ENCODE data around the gene MED6.

Gene MED6

GRCh38 chr14:70624972-70625371 is 24.5 kb upstream of the MED6 start:
- Histone ChIP-seq H3K27me3 (ENCODE audit: low read depth) (peaks cover 11% of the 10 kb centered on the region; the same call in 1 of the 2 replicates), H3K4me1 (no peaks in the 10 kb centered on the region), H3K4me3 (no peak overlapping the region), H3K9me3 (peaks cover 3% of the 10 kb centered on the region; the same call in 1 of the 2 replicates), H3K36me3 (replicated peaks) (no peaks in the 10 kb centered on the region)
- DNase-seq (ENCODE audit: low spot score in 2 of 2), result no peak
- in situ Hi-C loops (cut with MboI; ENCODE audit: low sequenced_read_pairs), result no loop called here

- Histone ChIP-seq H3K9me3 (peaks cover under 1% of the 10 kb centered on the region; the same call in 1 of the 2 replicates), H3K4me1 (peaks cover 11% of the 10 kb centered on the region), H3K4me3 (no peak overlapping the region), H3K36me3 (replicated peaks) (no peaks in the 10 kb centered on the region), H3K27me3 (ENCODE audit: low read depth) (peaks cover 15% of the 10 kb centered on the region)
- peak; percentile 13 to 54 for DNase-seq (ENCODE audit: low spot score in 2 of 2)
- in situ Hi-C loops (cut with MboI; ENCODE audit: low sequenced_read_pairs), result no loop called here
Measured at GRCh38 chr14:70622111-70622712, 21.8 kb upstream of the MED6 start.

- in situ Hi-C loops (cut with MboI; ENCODE audit: low sequenced_read_pairs), result no loop called here
- H3K27me3 ChIP-seq (ENCODE audit: low read depth), result peaks cover 19% of the 10 kb centered on the region
- H3K4me3 ChIP-seq, result no peak overlapping the region
Measured at GRCh38 chr14:70619708-70620107, 19.3 kb upstream of the MED6 start.

GRCh38 chr14:70618314-70618713 is 17.9 kb upstream of the MED6 start:
- in situ Hi-C loops (cut with MboI; ENCODE audit: low sequenced_read_pairs), result no loop called here
- Histone ChIP-seq H3K9me3 (no peaks in the 10 kb centered on the region), H3K27me3 (ENCODE audit: low read depth) (peaks cover 23% of the 10 kb centered on the region), H3K36me3 (replicated peaks) (no peaks in the 10 kb centered on the region), H3K4me3 (no peak overlapping the region), H3K4me1 (peaks cover 11% of the 10 kb centered on the region)
- no peak for DNase-seq (ENCODE audit: low spot score in 2 of 2)

More at GRCh38 chr14:70619708-70620107, 19.3 kb upstream of the MED6 start:
- DNase-seq (ENCODE audit: low spot score in 2 of 2), result no peak
- Histone ChIP-seq H3K36me3 (replicated peaks) (no peaks in the 10 kb centered on the region), H3K4me1 (peaks cover 11% of the 10 kb centered on the region), H3K9me3 (no peaks in the 10 kb centered on the region)

- Histone ChIP-seq H3K4me3 (no peak overlapping the region), H3K4me1 (peaks cover 11% of the 10 kb centered on the region), H3K36me3 (replicated peaks) (no peaks in the 10 kb centered on the region), H3K27me3 (ENCODE audit: low read depth) (peaks cover 17% of the 10 kb centered on the region), H3K9me3 (no peaks in the 10 kb centered on the region)
- in situ Hi-C loops (cut with MboI; ENCODE audit: low sequenced_read_pairs), result no loop called here
- no peak for DNase-seq (ENCODE audit: low spot score in 2 of 2)
Measured at GRCh38 chr14:70616646-70617045, 16.2 kb upstream of the MED6 start.

- H3K9me3 ChIP-seq, result no peaks in the 10 kb centered on the region
- in situ Hi-C loops (cut with MboI; ENCODE audit: low sequenced_read_pairs), result no loop called here
- no peaks in the 10 kb centered on the region for H3K4me1 ChIP-seq
- no peak for DNase-seq (ENCODE audit: low spot score in 2 of 2)
- H3K4me3 ChIP-seq, result no peak overlapping the region
- no peaks in the 10 kb centered on the region for H3K36me3 ChIP-seq (replicated peaks)
- H3K27me3 ChIP-seq (ENCODE audit: low read depth), result peaks cover 32% of the 10 kb centered on the region
Measured at GRCh38 chr14:70611216-70611615, 10.8 kb upstream of the MED6 start.

GRCh38 chr14:70602254-70602653 is 1.8 kb upstream of the MED6 start:
- no peak for DNase-seq (ENCODE audit: low spot score in 2 of 2)
- no peak overlapping the region for H3K4me3 ChIP-seq
- no peaks in the 10 kb centered on the region for H3K9me3 ChIP-seq
- no peaks in the 10 kb centered on the region; the same call in 1 of the 2 replicates for H3K36me3 ChIP-seq (replicated peaks)
- in situ Hi-C loops (cut with MboI; ENCODE audit: low sequenced_read_pairs), result no loop called here
- peaks cover 4% of the 10 kb centered on the region; the same call in 1 of the 2 replicates for H3K27me3 ChIP-seq (ENCODE audit: low read depth)
- peaks cover 12% of the 10 kb centered on the region for H3K4me1 ChIP-seq

- in situ Hi-C loops (cut with MboI; ENCODE audit: low sequenced_read_pairs), result no loop called here
Measured at GRCh38 chr14:70601162-70601561, 707 bp upstream of the MED6 start.

GRCh38 chr14:70599345-70599744 is 1.1 kb downstream of the MED6 start:
- in situ Hi-C loops (cut with MboI; ENCODE audit: low sequenced_read_pairs), result no loop called here
- DNase-seq (ENCODE audit: low spot score in 2 of 2), result no peak

More at GRCh38 chr14:70601162-70601561, 707 bp upstream of the MED6 start:
- Histone ChIP-seq H3K36me3 (replicated peaks) (peaks cover 9% of the 10 kb centered on the region), H3K4me1 (peaks cover 12% of the 10 kb centered on the region), H3K9me3 (no peaks in the 10 kb centered on the region), H3K27me3 (ENCODE audit: low read depth) (peaks cover 4% of the 10 kb centered on the region; the same call in 1 of the 2 replicates), H3K4me3 (peak overlapping the region; percentile 34)
- no peak for DNase-seq (ENCODE audit: low spot score in 2 of 2)

GRCh38 chr14:70597731-70598130 is 2.7 kb downstream of the MED6 start:
- Histone ChIP-seq H3K4me1 (peaks cover 12% of the 10 kb centered on the region), H3K9me3 (no peaks in the 10 kb centered on the region), H3K27me3 (ENCODE audit: low read depth) (no peaks in the 10 kb centered on the region), H3K4me3 (no peak overlapping the region), H3K36me3 (replicated peaks) (peaks cover 44% of the 10 kb centered on the region)
- DNase-seq (ENCODE audit: low spot score in 2 of 2), result no peak
- in situ Hi-C loops (cut with MboI; ENCODE audit: low sequenced_read_pairs), result no loop called here

More at GRCh38 chr14:70599345-70599744, 1.1 kb downstream of the MED6 start:
- Histone ChIP-seq H3K27me3 (ENCODE audit: low read depth) (no peaks in the 10 kb centered on the region), H3K4me1 (peaks cover 12% of the 10 kb centered on the region), H3K4me3 (peak overlapping the region; percentile 88), H3K36me3 (replicated peaks) (peaks cover 27% of the 10 kb centered on the region), H3K9me3 (no peaks in the 10 kb centered on the region)

- peaks cover 62% of the 10 kb centered on the region for H3K36me3 ChIP-seq (replicated peaks)
- H3K27me3 ChIP-seq (ENCODE audit: low read depth), result no peaks in the 10 kb centered on the region
- DNase-seq (ENCODE audit: low spot score in 2 of 2), result no peak
- in situ Hi-C loops (cut with MboI; ENCODE audit: low sequenced_read_pairs), result no loop called here
- H3K4me1 ChIP-seq, result peaks cover 7% of the 10 kb centered on the region
- no peaks in the 10 kb centered on the region for H3K9me3 ChIP-seq
- no peak overlapping the region for H3K4me3 ChIP-seq
Measured at GRCh38 chr14:70595443-70596185, 4.8 kb downstream of the MED6 start.

GRCh38 chr14:70594461-70594860 is 6.0 kb downstream of the MED6 start:
- H3K4me3 ChIP-seq, result no peak overlapping the region
- in situ Hi-C loops (cut with MboI; ENCODE audit: low sequenced_read_pairs), result no loop called here
- H3K27me3 ChIP-seq (ENCODE audit: low read depth), result no peaks in the 10 kb centered on the region
- H3K36me3 ChIP-seq (replicated peaks), result peaks cover 71% of the 10 kb centered on the region
- no peaks in the 10 kb centered on the region for H3K9me3 ChIP-seq
- H3K4me1 ChIP-seq, result peaks cover 7% of the 10 kb centered on the region
- no peak for DNase-seq (ENCODE audit: low spot score in 2 of 2)

- no peak overlapping the region for H3K4me3 ChIP-seq
- H3K36me3 ChIP-seq (replicated peaks), result peaks cover 75% of the 10 kb centered on the region
- H3K27me3 ChIP-seq (ENCODE audit: low read depth), result no peaks in the 10 kb centered on the region
- DNase-seq (ENCODE audit: low spot score in 2 of 2), result no peak
- H3K9me3 ChIP-seq, result no peaks in the 10 kb centered on the region
- in situ Hi-C loops (cut with MboI; ENCODE audit: low sequenced_read_pairs), result no loop called here
- H3K4me1 ChIP-seq, result no peaks in the 10 kb centered on the region
Measured at GRCh38 chr14:70585231-70585630, 15.2 kb downstream of the MED6 start.

- no peaks in the 10 kb centered on the region for H3K9me3 ChIP-seq
- H3K4me1 ChIP-seq, result no peaks in the 10 kb centered on the region
- DNase-seq (ENCODE audit: low spot score in 2 of 2), result no peak
- no peaks in the 10 kb centered on the region for H3K27me3 ChIP-seq (ENCODE audit: low read depth)
- in situ Hi-C loops (cut with MboI; ENCODE audit: low sequenced_read_pairs), result no loop called here
- H3K36me3 ChIP-seq (replicated peaks), result peaks cover 19% of the 10 kb centered on the region
- no peak overlapping the region for H3K4me3 ChIP-seq
Measured at GRCh38 chr14:70576891-70577290, 23.6 kb downstream of the MED6 start.
